NCI-H2196 treated with DMSO at 0.1 percent for 48 hours (cell line): ENCODE data around the gene PCDH17.

ENCODE experiments used
- DNase-seq: peaks from one replicate; lab custom pipeline; 2025; ENCODE audit not compliant: unreplicated experiment; lab: John Stamatoyannopoulos, UW

The PCDH17 gene

GRCh38 chr13:57724486-57725272 lies 93.1 kb downstream of the PCDH17 start:
- no peak for DNase-seq

GRCh38 chr13:57725480-57725879 lies 93.9 kb downstream of the PCDH17 start:
- DNase-seq = no peak

GRCh38 chr13:57726981-57727380 lies 95.4 kb downstream of the PCDH17 start:
- DNase-seq = no peak

- no peak for DNase-seq
These were observed 102.8 kb downstream of the PCDH17 start for GRCh38 chr13:57734306-57734705.

- no peak for DNase-seq
These were observed 107.5 kb downstream of the PCDH17 start for GRCh38 chr13:57739089-57739488.

DNA sequence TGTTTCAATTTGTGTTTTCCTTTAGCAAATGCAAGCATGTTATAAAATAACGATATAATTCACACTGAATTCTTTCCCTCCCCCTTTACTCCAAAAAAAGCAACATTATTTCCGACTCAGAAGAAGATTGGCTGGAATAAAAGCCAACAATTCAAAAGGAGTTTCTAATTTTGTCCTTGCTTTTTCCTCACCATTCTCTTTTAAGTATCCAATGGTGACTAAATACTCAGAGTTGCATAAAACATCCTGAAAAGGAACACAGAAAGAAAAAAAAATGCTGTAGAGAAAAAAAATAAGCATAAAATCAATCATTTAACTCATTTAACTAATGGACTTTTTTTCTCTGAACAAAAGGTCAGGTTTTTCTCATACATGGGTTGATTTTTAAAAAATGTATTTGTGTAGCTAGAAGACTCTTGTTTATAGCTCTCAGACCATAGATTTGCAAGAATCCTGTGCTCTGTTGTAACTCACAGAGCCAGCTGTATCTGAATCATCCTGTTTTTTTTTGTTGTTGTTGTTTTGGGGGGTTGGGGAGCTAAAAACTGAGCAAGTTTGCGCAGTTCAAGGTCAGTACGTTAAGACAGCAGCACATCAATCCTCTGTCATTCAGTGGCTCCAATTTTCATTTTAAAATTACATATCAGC lies 108.1 kb downstream of the PCDH17 start:
- no peak for DNase-seq

- no peak for DNase-seq
These were observed 109.2 kb downstream of the PCDH17 start for GRCh38 chr13:57740719-57741118.

GRCh38 chr13:57748096-57748495 lies 116.6 kb downstream of the PCDH17 start:
- DNase-seq = no peak

DNA sequence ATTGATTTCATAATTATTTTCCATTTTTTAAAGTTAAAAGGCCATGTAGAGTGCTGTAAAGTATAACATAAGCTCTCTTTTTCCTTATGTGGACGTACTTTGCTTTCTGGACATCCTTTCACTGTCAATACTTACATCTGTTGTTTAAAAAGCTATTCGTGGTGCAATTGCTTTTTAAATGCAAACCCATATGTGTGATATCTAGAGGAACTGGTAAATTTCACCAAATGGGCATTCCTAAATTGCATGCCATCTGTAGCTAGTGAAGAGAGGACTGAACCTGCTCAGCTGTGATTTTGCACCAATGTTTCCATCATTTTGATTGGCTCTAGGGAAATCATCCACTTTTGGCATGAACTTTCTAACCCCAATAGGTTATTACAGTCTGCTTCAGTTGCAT lies 129.4 kb downstream of the PCDH17 start:
- no peak for DNase-seq

DNA sequence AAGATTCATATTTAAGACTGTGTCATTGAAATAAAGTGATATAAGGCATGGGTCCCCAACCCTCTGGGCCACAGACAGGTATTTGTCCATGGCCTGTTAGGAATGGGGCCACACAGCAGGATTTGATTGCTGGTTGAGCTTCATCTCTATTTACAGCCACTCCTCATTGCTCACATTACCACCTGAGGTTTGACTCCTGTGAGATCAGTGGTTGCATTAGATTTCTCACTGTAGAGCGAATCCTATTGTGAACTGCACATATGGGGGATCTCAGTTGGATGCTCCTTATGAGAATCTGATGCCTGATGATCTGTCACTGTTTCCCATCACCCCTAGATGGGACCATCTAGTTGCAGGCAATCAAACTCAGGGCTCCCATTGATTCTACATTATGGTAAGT lies 132.1 kb downstream of the PCDH17 start:
- no peak for DNase-seq
